Umbilical cord (tissue), 2 donors: ENCODE measurements around the gene BAG2. TPM values are rescaled to one million over a fixed set of nuclear protein-coding genes. Genes with fewer than 3 reads are reported as not detected.
A peak's percentile ranks its signal among the peaks of the same experiment; 100 is the strongest.

Source experiments
- DNase-seq: peaks from one replicate; pipeline ENCODE4 v3.0.0-alpha.2; 2015; ENCODE audit warnings: low spot score
- total RNA-seq: library from RNA; depleted of rRNA; stranded (reverse); fragments of >200 nt; gene quantifications from one replicate; pipeline ENCODE4 v1.2.3, GENCODE V29; 2014; ENCODE audit warnings: low replicate concordance; ENCODE audit not compliant: insufficient read depth

Gene BAG2
- total RNA-seq, 1 donor from 2014 or later, result 46.7 TPM

- peak; percentile 78 for DNase-seq
Observed at GRCh38 chr6:57173886-57174510, 1.9 kb downstream of the BAG2 start.

GRCh38 chr6:57174511-57174907, 2.4 kb downstream of the BAG2 start:
- no peak for DNase-seq

- peak; percentile 95 for DNase-seq
Observed at GRCh38 chr6:57177545-57178265, 5.6 kb downstream of the BAG2 start.

- no peak for DNase-seq
Observed at GRCh38 chr6:57180596-57180995, 8.5 kb downstream of the BAG2 start.

- peak; percentile 92 for DNase-seq
Observed at GRCh38 chr6:57182017-57182432, 9.9 kb downstream of the BAG2 start.

GRCh38 chr6:57183336-57183735, 11.2 kb downstream of the BAG2 start:
- no peak for DNase-seq

- peak; percentile 67 for DNase-seq
Observed at GRCh38 chr6:57190140-57190539, 18.0 kb downstream of the BAG2 start.

GRCh38 chr6:57193177-57193576, 21.1 kb downstream of the BAG2 start:
- DNase-seq, result peak; percentile 91

GRCh38 chr6:57195457-57195856, 23.3 kb downstream of the BAG2 start:
- DNase-seq, result no peak

GRCh38 chr6:57198926-57199636, 27.0 kb downstream of the BAG2 start:
- no peak for DNase-seq

GRCh38 chr6:57201718-57202117, 29.6 kb downstream of the BAG2 start:
- peak; percentile 56 for DNase-seq

- no peak for DNase-seq
Observed at GRCh38 chr6:57205550-57206328, 33.6 kb downstream of the BAG2 start.

- DNase-seq, result no peak
Observed at GRCh38 chr6:57207141-57207540, 35.0 kb downstream of the BAG2 start.

- no peak for DNase-seq
Observed at GRCh38 chr6:57207872-57208271, 35.7 kb downstream of the BAG2 start.

GRCh38 chr6:57209030-57209429, 36.9 kb downstream of the BAG2 start:
- DNase-seq, result no peak

GRCh38 chr6:57210060-57210459, 37.9 kb downstream of the BAG2 start:
- no peak for DNase-seq

- DNase-seq, result no peak
Observed at GRCh38 chr6:57215260-57215659, 43.1 kb downstream of the BAG2 start.

GRCh38 chr6:57216235-57217101, 44.3 kb downstream of the BAG2 start:
- DNase-seq, result no peak

- DNase-seq, result no peak
Observed at GRCh38 chr6:57217270-57217669, 45.1 kb downstream of the BAG2 start.

GRCh38 chr6:57220083-57220703, 48.1 kb downstream of the BAG2 start:
- no peak for DNase-seq
